ENCODE results near the gene DCBLD2. TPM values are rescaled to one million over a fixed set of nuclear protein-coding genes. Genes with fewer than 3 reads are reported as not detected.

Gene DCBLD2
- total and polyA plus RNA-seq, 2 donors (not counting 3 experiments of a cell fraction or from before 2014, with no cell fraction given): 28.7 to 77.3 TPM

DNA sequence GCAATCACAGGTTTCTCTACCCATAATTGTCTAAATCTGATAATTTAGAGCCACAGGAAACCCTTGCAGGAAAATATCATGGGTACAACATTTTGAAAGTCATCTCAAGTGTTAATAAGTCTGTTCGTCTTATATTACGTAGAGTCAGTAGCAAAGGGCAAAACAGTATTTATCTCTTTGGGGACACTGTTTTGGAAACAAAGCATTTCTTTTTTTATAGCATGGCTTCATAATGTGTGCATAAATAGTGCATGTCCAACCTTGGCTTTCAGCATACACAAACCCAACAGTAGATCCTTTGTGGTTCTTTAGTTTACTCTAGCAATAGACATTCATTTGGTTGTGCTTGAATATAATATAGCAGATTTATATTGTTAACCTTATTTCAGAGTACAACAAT lies 114.3 kb downstream of the DCBLD2 start:
- no peak for DNase-seq (ENCODE audit: low read depth, low spot score)
- H3K36me3 ChIP-seq (ENCODE audit: control insufficient read depth in 2 of 2, extremely low read depth in 1 of 2, insufficient read depth in 2 of 2, low read length in 2 of 2): peaks cover 0 to 15% of the 10 kb centered on the region in 2 experiments
- CTCF ChIA-PET: no interaction called here
- H3K9me1 ChIP-seq (replicated peaks; ENCODE audit: control insufficient read depth, extremely low read depth, insufficient read depth, low read length): no peaks in the 10 kb centered on the region
- no peak overlapping the region for H3K4me3 ChIP-seq (replicated peaks in 1 of 3; ENCODE audit: insufficient read depth in 1 of 3, low read depth in 1 of 3, low read length in 3 of 3)
- H3K79me2 ChIP-seq (ENCODE audit: control insufficient read depth, insufficient read depth, low read length): no peaks in the 10 kb centered on the region
- H3K27ac ChIP-seq (ENCODE audit: insufficient read depth, low read depth, low read length): no peak overlapping the region
- no peak overlapping the region for H3K9ac ChIP-seq (replicated peaks; ENCODE audit: extremely low read depth, insufficient read depth, low read length)
- H2AFZ ChIP-seq (ENCODE audit: low read depth, low read length): no peak overlapping the region
- intact Hi-C loops (cut with micrococcal nuclease) (no loop called here), dilution Hi-C loops (cut with MboI; ENCODE audit: extremely low pct_ligation_motif_present, low sequenced_read_pairs) (no loop called here)
- H3K9me3 ChIP-seq (replicated peaks; ENCODE audit: control insufficient read depth, insufficient read depth, low read length): no peaks in the 10 kb centered on the region
- no peaks in the 10 kb centered on the region for H4K20me1 ChIP-seq (replicated peaks; ENCODE audit: control insufficient read depth, extremely low read depth, insufficient read depth, low read length)
- no peak for FAIRE-seq
- TF ChIP-seq, protein P1, sequence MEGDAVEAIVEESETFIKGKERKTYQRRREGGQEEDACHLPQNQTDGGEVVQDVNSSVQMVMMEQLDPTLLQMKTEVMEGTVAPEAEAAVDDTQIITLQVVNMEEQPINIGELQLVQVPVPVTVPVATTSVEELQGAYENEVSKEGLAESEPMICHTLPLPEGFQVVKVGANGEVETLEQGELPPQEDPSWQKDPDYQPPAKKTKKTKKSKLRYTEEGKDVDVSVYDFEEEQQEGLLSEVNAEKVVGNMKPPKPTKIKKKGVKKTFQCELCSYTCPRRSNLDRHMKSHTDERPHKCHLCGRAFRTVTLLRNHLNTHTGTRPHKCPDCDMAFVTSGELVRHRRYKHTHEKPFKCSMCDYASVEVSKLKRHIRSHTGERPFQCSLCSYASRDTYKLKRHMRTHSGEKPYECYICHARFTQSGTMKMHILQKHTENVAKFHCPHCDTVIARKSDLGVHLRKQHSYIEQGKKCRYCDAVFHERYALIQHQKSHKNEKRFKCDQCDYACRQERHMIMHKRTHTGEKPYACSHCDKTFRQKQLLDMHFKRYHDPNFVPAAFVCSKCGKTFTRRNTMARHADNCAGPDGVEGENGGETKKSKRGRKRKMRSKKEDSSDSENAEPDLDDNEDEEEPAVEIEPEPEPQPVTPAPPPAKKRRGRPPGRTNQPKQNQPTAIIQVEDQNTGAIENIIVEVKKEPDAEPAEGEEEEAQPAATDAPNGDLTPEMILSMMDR (IDR thresholded peaks at IDR 0.05; ENCODE audit: extremely low read depth in 1 of 2, insufficient read depth in 1 of 2, low read depth in 1 of 2, low read length in 2 of 2): no peak
- TF ChIP-seq JUN (IDR thresholded peaks at IDR 0.05; ENCODE audit: borderline replicate concordance, insufficient read depth, insufficient read length, low read depth) (no peak), POLR2A (IDR thresholded peaks at IDR 0.05; ENCODE audit: low read depth, low read length) (no peak), GATA2 (IDR thresholded peaks at IDR 0.05; ENCODE audit: insufficient read depth, insufficient read length, low read depth, low read length) (no peak), FOS (IDR thresholded peaks at IDR 0.05; ENCODE audit: borderline replicate concordance, insufficient read depth, low read length) (no peak), EZH2 (IDR thresholded peaks at IDR 0.05; ENCODE audit: borderline replicate concordance, low read depth, low read length, severe bottlenecking) (no peak), MYC (IDR thresholded peaks at IDR 0.05; ENCODE audit: low read depth, low read length) (no peak), POLR2AphosphoS5 (IDR thresholded peaks at IDR 0.05; ENCODE audit: insufficient read depth, low read depth, low read length) (no peak)
- TF ChIP-seq, protein P2, sequence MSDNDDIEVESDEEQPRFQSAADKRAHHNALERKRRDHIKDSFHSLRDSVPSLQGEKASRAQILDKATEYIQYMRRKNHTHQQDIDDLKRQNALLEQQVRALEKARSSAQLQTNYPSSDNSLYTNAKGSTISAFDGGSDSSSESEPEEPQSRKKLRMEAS (IDR thresholded peaks at IDR 0.05; ENCODE audit: insufficient read depth, insufficient read length): no peak
- H3K27me3 ChIP-seq (ENCODE audit: control insufficient read depth in 2 of 2, insufficient read depth in 2 of 2, low read length in 2 of 2): no peaks in the 10 kb centered on the region
- POLR2A ChIA-PET: no interaction called here
- peaks cover 26% of the 10 kb centered on the region for H3K4me1 ChIP-seq (ENCODE audit: control insufficient read depth, extremely low read depth, insufficient read depth, low read length)
- no peak overlapping the region for H3K4me2 ChIP-seq (ENCODE audit: insufficient read depth, low read length)
- BruUV-seq (replicated peaks): no TSS peak
